HS-5 (cell line): ENCODE data around the gene TGFBR2.

Experiments used
- DNase-seq: peaks from one replicate; pipeline ENCODE4 v3.0.0-alpha.2; 2012; ENCODE audit warnings: low read depth

TGFBR2 gene

DNA sequence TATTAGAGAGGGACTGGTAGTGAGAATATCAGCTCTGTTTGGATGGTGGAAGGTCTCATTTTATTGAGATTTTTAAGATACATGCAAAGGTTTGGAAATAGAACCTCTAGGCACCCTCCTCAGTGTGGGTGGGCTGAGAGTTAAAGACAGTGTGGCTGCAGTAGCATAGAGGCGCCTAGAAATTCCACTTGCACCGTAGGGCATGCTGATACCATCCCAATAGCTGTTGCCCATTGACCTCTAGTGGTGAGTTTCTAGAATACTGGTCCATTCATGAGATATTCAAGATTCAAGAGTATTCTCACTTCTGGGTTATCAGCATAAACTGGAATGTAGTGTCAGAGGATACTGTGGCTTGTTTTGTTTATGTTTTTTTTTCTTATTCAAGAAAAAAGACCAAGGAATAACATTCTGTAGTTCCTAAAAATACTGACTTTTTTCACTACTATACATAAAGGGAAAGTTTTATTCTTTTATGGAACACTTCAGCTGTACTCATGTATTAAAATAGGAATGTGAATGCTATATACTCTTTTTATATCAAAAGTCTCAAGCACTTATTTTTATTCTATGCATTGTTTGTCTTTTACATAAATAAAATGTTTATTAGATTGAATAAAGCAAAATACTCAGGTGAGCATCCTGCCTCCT is 87.2 kb downstream of the TGFBR2 start:
- peak; percentile 35 for DNase-seq

DNA sequence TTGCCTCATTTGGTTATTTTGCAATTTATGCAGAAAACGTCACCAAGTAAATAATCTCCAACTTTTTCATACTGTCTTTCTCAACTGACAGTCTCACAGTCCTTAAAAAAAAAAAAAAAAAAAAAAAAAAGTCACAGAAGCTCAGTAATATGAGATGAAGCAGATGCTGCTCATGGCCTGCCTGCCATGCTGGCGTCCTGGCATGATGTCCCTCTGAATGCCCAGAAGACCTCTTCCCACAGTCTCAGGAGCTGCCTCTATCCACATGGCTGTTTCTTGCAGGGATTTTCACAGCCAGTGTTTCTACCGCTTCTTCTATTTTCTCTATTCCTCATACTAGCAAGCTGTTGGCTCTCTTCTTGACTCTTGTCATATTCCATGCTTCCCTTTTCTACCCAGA is 87.7 kb downstream of the TGFBR2 start:
- no peak for DNase-seq

DNA sequence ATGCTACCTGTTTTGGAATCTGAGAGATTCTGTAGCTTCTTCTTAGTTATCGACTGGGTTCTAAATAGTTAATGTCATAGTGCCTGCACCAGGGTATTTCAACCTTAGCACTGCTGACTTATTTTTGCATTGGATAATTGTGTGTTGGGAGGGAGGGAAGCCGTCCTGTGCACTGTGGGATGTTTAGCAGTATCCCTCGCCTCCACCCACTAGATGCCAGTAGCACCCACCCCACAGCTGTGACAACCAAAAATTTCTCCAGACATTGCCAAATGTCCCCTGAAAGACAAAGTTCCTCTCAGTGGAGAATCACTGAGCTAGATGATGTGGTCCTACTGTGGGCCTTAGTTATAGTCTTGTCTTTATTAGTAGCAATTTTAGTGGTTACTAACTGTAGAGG is 88.3 kb downstream of the TGFBR2 start:
- DNase-seq: no peak

DNA sequence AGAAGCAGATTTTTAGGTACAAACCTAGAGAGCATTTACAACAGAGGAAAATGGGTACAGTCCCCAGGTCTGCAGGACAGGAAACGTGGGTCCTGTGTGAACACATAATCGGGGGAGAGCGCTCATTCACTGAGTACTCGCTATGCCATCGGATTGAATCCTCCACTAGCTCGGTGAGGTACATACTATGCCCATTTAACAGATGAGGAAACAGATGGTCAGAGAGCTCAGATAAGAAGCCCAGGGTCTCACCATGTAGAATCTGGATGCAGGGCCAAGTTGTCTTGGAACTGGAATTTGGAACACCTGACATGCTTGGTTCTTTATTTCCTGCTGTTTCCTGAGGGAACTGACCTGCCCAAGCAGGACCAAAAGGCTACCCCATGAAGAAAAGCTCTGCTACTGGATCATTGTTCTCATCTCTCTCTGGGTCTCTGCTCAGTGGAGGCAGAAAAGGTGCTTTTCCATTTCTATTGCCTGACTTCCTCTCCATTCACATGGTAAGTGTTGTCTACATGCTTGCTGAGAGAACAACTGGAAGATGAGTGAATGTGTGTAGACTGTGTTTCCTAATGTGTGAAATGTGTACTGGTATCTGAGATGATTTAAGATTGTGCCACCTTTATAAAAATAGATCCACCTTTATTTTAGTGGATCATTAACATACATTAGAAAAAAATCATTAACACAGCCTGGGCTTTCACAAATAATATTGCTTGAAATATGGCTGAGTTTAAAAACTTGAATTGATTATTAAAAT is 89.1 kb downstream of the TGFBR2 start:
- DNase-seq: no peak

DNA sequence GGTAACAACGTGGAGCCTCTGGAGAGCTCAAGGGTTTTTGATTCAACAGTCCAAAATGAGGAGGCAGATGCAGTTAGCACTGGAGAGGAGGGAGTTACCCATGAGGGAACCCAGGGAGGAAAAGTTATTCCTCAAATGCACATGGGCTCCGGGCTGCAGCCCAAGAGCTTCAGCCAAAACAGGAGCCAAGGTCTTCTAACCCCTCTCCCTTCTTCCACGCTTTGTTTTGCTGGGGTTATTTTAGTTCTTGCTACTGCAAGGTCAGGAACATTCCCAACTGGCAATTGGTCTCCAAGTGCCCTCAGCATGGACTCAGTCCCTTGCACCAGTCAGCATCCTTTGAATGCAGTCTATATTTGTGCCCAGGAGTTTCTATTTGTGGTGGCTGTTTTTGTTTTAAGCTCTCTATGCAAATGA is 90.0 kb downstream of the TGFBR2 start:
- no peak for DNase-seq

DNA sequence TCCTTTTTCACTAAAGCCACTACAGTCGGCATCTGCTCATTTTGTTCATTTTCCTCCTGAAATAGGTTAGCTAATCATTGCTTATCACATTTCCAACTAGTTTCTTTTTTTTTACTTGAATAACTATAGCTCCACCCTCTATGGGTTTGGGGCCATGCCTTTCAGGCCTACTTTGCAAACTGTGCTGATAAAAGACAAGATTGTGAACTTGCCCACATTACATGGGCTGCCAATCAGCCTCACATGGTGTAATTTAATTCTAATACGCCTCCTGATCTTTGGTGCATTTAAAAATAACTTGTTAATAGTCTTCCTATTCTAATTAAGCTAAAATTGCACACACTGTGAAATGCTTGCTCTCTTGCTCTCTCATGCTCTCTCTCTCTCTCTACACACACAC is 90.5 kb downstream of the TGFBR2 start:
- DNase-seq: no peak

DNA sequence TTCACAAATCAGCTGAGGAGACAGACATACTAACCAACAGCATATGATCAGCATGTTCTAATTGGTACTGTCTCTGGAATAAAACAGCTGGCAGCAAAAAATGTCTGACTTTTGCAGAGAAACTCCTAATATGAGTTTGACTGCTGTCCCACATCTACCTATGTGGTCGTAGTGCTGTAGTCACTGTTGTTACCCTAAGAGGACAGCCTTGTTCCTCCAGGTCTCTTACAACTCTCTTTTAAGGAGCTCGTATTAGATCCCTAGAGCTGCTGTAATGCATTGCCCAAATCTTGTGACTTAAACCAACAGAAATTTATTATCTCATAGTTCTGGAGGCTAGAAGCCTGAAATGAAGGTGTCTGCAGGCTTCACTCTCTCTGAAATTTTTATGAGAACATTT is 92.1 kb downstream of the TGFBR2 start:
- no peak for DNase-seq

DNA sequence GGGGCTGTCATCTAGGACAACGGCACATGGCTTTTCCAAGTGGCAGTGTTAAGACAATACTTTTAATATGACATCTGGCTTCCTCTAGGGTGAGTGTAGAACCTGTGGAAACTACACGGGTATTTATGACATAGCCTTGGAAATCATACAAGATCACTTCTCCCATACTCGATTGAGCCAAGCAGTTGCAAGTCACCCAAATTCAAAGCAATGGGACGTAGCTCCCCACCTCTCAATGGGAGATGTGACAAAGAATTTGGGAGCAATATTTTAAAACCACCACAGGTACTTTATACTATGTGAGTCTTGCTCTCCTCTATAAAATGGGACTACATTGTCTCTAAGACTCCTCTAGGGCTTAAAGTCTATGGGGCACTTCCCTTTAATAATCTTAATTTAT is 93.5 kb downstream of the TGFBR2 start:
- DNase-seq: no peak

DNA sequence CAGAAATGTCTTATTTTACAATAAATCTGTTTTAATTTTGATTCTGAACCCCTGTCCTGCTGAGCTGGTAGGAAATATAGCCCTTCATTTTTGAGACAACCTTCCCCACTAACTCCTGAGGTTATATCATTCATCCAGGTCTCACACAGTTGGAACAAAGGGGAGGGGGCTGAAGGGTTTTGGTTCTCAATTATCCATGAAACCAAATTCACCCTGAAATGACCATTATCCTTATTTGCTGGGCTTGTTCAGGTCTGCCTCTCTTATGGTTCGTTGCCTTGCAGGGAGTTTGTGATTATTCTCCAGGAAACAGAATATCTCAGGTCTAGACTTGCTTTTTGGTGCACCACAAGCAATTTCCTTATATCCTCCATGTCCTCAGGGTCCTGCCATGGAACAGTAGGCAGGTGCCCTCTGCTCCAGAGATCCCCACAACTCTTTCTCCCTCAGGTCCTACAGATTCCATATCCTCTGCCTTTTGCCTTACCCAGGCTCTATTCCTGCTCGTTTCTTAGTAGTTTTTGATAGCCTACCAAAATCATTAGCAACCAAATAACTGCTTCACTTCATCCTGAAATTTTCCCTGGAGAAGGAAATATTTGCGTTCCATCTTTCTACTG is 94.4 kb downstream of the TGFBR2 start:
- DNase-seq: no peak

DNA sequence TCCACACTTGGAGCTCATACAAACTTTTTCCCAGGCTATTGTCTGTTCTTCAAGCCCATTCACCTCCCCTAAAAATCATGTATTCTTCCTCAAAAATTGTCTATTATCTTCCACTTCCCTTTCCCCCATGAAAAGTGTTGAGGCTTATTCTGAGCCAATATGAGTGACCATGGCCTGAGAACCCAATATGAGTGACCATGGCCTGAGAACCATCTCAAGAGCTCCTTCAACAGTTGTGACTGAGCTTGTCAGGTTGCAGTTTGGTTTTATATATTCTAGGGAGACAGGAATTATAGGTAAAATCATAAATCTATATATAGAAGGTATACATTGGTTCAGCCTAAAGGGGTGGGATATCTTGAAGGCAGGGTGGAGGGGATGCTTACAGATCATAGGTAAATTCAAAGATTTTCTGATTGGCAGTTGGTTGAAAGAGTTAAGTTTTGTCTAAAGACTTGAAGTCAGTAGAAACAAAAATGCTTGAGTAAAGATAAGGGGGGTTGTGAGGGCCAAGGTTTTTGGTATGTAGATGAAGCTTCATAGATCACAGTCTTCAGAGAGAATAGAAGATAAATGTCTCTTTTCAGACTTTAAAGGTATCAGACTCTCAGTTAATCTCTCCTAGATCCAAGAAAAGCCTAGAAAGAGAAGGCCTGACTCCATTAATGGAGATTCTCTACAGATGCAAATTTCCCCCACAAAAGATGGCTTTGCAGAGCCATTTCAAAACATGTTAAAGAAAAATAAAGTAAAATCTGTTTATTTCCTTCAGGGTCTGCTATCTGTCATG is 95.8 kb downstream of the TGFBR2 start:
- DNase-seq: no peak

DNA sequence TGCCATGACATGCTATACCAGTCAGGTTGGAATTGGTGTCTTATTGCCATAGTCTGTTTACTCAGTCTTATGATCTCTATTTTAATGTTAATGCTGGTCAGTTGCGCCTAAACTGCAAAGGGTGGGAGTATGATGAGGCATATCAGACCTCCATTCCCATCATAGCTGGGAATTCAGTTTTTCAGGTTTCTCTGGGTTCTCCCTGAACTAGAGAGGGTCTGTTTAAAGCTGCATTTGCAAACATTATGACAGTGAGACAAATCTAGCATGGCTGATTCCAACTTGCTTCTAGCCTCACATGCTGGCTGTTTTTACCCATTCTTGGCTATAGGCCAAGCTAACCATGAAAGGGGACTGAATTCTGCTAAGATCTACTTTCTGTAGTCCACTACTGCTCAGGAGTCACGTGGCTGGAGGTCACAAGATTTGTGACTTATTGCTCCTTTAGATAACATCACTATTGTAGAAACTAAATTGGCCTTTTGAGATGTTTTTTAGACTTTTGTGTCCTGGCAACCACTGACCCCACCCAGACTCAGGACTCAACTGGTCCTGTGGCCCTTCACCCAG is 96.5 kb downstream of the TGFBR2 start:
- DNase-seq: no peak

DNA sequence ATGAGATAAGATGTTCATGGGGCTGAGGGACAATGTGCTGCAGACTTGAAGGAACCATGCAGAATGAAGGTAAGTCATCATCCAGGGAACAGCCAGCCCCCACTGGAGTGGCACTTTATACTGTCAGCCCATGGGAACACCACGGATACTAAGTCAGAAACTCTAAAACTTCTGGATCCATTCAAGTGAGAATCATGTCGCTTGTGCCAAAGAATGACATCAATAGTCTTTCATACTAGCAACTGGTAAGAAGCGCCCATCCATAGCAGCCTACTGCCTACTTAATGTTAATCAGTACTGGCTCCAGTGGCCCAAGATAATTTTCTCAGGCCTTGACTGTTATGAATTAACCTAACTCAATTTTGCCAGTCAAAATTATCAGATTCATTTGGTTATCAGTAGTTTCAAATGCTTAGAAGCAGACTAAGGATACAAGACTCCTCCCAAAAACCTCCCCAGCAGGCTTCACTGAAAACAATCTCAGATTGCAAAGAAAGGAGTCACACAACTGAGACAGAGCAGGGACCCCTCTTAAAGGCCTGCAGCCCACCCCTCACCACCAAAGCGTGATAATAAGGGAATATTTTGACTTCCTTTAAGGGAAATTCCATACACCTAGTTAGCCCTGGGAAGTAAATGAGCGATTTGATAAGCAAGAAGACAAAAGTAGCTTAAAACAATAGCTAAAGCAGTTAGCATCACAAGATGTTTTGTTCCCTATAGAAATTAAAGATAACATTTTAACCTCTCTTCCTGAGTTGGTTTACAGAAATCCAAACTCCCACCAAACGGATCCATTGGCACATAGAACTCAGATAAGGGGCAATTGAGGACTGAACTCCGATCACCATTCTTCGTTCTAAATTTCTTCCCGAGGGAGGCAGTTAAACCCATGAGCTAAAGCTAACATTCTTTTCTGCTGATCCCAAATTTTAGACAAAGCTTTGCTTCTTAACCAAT is 98.8 kb downstream of the TGFBR2 start:
- DNase-seq: no peak

DNA sequence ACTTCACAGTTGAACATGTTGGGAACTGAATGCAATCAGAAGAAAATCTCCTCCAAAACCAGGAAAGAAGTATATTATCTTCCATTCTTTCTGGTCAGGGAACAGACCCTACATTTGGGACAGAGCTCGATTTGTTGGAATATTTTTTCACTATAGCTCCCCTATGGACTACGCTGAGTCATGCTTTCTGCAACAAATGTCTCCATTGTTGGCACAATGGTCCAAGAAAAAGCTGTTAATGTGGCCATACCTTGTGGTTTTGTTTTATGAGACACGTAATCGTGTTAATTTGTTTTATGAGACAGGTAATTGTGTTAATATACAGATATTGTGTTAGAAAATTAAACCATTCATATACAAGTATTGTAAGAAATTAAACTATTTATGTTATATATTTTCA is 101.4 kb downstream of the TGFBR2 start:
- DNase-seq: no peak

DNA sequence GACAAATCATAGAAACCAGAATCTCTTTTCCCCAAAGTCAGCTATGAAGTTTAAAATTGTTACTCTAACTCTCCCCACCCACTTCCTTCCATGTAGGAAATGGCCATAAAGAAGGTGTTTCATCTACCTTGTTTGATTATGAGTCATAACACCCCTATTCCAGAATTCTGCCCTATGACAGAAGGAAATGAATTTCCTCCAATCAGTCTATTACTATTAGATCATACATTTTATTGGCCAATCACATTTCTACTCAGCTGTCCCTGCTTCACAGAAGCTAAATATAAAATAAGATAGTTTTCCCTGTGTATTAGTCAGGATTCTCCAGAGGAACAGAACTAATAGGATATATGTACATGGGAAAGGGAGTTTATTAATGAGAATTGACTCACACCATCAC is 102.1 kb downstream of the TGFBR2 start:
- DNase-seq: no peak

DNA sequence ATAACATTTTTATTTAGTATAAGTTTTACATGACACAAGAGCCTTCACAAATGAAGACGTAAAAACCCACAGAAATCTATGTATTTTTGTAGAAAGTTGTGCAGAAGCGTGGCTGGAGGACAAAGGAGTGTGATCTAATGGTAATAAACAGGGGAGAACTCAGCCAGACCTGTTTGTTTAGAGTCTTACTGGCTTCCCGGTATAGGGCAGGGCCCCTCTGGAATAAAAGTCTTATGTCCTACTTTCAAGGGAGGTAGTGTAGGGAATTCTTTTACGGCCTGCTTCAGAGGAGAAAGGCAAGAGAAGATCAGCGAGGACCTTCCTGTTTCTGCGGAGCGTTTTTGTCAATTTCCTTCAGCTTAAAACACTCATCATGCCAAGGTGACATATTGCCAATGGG is 103.6 kb downstream of the TGFBR2 start:
- no peak for DNase-seq

DNA sequence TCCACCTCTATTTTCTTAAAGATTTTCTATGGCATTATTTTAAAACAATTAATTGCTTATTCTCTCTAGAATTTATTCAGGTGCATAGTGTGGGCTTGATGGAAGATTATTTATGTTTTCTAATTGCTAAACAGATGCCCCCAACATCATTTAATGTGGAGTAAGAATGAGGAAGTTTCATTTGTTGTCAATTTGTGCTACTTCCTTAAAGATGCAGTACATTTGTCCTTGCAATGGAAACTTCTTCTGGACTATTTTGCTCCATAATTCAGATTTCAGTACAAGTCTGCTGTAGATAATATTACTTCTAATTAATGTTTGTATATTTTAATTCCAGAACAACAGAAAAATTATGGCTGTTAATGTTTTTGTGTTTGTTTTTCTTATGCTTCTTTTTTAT is 104.8 kb downstream of the TGFBR2 start:
- no peak for DNase-seq

DNA sequence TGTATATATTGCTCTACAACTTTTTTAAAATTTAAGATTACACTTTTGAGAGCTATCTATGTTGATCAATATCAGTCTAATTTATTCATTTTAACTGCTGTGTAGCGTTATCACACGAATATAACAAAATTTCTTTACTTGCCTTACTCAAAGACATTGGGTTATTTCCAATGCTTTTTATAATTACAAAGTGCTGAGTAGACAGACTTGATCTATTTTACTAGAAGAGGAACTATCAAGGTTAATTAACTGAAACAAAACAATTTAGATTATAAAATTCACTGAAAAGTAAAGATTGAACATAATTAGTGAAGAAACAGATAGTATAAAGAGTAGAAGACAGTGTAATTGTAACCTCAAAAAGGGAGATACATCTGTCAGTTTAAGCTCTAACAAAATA is 105.5 kb downstream of the TGFBR2 start:
- no peak for DNase-seq

DNA sequence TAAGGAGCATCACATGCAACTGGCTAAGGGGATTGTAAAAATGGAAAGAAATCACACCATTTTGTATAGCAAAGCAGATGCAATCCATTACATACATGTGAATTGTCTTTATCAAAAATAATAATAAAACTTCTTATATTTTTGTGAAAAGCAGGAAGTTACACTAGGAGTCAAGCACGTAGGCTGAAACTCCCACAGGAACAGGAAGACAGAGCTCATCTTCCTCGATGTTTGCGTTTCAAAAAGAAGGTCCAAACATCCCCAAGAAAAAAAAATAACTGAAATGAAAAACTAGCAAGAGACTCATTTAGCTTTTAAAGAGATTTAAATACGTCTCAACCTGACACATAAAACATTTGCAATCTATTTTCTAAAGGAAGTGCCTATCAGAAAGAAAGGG is 106.6 kb downstream of the TGFBR2 start:
- no peak for DNase-seq

DNA sequence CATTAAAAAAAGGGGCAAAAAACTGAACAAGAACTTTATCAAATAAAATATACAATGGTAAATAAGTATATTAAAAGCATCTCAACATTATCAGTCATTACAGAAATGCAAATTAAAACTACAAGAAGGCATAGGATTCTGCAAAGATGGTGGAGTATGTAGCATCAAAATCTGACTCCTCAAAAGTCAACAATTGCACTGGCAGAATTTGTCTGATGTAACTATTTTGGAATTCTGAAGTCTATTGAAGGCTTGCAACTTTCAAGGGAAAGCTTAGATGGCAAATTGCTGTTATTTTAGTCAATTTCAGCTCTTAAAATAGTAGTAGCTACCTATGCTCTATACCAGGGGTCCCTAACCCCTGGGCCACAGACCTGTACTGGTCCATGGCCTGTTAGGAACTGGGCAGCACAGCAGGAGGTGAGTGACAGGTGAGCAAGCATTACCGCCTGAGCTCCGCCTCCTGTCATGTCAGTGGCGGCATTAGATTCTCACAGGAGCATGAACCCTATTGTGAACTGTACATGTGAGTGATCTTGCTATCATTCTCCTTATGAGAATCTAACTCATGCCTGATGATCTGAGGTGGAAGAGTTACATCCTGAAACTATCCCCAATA is 107.6 kb downstream of the TGFBR2 start:
- DNase-seq: no peak

DNA sequence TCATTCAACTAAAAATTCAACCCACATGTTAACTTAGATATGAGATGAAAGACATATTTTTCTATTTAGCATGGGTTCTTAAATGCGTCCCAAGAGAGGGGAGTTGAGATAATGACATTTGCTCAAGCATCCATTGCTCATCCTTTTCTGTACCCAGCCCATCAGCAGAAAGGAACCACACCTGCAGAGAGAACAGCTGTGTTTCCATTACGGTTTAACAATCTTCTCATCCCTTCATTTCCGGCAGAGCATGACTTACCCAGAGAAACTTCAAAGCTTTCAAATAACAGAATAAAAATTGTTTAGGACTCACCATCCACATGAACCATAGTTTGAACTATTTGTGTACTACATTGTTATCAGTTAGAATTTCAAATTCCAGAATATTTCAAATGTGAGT is 113.1 kb downstream of the TGFBR2 start:
- no peak for DNase-seq
